LoVo (cell line): ENCODE data around the gene SBNO2.

Experiments used
- DNase-seq: peaks from one replicate; pipeline ENCODE4 v3.0.0-alpha.2; 2016; ENCODE audit warnings: low spot score

The SBNO2 gene

DNA sequence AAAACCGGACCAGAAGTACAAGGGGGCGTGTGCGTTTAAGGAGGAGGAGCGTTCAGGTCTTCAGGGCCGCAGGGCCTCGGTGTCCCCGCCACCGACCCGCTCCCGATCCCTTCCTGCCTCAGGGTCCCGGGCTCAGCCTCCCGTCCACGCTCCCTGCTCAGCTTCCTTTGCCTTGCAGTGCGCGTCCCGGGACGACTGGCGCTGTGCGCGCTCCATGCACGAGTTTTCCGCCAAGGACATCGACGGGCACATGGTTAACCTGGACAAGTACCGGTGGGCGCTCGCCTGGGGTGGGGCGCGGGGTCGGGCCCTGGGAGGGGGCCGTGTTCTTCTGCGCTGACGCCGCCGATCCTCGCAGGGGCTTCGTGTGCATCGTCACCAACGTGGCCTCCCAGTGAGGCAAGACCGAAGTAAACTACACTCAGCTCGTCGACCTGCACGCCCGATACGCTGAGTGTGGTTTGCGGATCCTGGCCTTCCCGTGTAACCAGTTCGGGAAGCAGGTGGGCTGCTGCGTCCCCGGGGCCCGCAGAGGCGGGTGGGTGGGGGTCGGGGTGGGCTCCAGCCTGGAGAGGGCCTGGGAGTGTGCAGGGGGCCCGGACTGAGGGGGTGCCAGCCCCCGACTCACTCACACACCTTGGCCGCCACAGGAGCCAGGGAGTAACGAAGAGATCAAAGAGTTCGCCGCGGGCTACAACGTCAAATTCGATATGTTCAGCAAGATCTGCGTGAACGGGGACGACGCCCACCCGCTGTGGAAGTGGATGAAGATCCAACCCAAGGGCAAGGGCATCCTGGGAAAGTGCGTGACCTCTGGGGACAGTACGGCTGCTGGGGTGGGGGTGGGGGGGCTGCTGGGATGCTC is 68.8 kb downstream of the SBNO2 start:
- peak; percentile 23 for DNase-seq

DNA sequence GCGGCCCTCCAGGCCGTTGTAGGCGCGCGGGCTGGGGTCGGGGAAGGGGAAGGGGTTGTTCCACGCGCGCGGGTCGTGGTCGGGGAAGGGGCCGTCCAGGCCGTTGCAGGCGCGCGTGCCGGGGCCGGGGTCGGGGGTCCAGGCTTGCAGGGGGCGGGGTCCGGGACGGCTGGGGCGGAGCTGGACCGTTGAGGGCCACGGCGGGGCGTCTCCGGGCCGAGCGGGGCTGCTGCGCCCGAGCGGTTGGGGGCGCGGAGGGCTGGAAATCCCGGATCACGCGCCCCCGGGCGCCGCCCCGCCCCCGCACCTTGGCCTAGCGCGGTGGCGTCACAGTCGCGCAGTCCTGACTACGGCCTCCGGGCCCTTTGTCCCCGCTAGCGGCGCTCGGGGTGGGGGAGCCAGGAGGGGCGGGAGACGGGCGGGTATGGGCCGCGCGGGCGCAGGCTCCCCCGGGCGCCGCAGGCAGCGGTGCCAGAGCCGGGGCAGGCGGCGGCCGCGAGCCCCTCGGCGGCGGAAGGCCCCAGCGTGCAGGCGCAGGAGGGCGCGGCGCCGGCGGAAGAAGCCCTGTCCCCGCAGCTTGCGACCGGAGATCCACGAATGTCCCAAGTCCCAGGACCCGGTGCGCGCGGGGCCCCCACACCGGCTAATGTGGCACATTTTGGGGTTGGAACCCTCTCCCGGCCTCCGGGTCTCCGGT is 69.6 kb downstream of the SBNO2 start:
- DNase-seq = peak; percentile 75

GRCh38 chr19:1103708-1104310 is 70.3 kb downstream of the SBNO2 start, which contains the start of gene GPX4:
TSS of gene GPX4 (plus strand) at chr19:1103994. CDS start at chr19:1104044, 50 bp downstream.
- peak; percentile 98 for DNase-seq

- no peak for DNase-seq
These were observed 70.8 kb downstream of the SBNO2 start for GRCh38 chr19:1103132-1103707.

DNA sequence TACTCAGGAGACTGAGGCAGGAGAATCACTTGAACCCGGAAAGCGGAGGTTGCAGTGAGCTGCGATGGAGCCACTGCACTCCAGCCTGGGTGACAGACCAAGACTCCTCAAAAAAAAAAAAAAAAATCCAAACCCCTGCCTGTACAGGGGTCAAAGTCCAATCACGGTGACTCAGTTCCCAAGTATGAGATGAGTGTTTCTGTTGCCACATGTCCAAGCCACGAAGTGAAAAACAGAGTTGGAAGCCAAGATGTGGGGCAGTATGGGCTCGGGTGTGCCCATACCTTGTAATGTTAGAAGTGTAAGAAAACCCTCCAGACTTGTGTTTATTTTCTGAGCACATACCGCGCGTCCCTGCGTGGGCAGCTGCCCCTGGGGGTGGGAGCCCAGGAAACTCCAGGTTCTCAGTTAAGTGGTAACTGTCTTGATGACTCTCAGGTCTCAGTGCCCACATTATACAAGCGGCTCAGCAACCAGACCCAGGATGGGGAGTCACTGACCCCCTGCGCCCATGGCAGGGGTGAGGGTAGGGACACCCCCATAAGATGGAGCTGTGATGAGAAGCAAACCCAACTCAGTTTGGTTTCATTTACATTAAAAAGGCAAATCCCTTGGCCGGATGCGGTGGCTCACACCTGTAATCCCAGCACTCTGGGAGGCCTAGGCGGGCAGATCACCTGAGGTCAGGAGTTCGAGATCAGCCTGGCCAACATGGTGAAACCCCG is 71.5 kb downstream of the SBNO2 start:
- peak; percentile 97 for DNase-seq

DNA sequence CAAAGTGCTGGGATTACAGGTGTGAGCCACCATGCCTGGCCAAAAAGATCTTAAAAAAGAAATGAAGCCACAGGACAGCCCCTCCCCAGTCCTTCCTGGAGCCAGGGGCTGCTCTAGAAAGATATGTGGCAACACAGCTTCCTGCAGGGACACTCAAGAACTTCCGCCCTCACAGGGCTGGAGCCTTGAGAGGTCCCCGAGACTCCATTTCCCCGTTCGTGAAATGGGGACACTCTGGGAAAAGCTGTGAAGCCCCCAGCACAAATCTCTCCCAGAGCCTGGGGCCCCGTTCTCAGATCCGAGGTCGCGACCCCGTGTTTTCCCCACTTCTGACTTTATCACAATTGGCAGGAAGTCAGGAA is 72.8 kb downstream of the SBNO2 start:
- DNase-seq = no peak

- DNase-seq = peak; percentile 36
These were observed 75.7 kb downstream of the SBNO2 start for GRCh38 chr19:1098177-1099051.

DNA sequence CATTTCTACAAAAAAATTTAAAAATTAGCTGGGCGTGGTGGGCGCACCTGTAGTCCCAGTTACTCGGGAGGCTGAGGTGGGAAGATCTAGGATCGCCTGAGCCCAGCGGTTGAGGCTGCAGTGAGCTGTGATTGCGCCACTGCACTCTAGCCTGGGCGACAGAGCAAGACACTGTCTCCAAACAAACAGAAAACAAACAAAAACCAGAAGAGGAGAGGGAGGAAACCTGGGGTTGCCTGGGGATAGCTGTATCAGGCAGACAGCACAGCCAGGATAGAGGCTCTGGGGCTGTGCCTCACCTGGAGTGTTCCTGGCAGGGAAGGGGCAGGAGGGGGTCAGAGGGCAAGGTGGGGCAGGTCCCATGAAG is 76.3 kb downstream of the SBNO2 start:
- DNase-seq = no peak

GRCh38 chr19:1094978-1095701 is 78.9 kb downstream of the SBNO2 start, which contains the start of gene POLR2E:
TSS of gene POLR2E (minus strand) at chr19:1095375. CDS start at chr19:1095315, 60 bp downstream.
- DNase-seq = peak; percentile 98

GRCh38 chr19:1094655-1094977 is 79.5 kb downstream of the SBNO2 start:
- DNase-seq = no peak

GRCh38 chr19:1093811-1094553 is 80.1 kb downstream of the SBNO2 start:
- no peak for DNase-seq

- no peak for DNase-seq
These were observed 80.7 kb downstream of the SBNO2 start for GRCh38 chr19:1093330-1093729.

DNA sequence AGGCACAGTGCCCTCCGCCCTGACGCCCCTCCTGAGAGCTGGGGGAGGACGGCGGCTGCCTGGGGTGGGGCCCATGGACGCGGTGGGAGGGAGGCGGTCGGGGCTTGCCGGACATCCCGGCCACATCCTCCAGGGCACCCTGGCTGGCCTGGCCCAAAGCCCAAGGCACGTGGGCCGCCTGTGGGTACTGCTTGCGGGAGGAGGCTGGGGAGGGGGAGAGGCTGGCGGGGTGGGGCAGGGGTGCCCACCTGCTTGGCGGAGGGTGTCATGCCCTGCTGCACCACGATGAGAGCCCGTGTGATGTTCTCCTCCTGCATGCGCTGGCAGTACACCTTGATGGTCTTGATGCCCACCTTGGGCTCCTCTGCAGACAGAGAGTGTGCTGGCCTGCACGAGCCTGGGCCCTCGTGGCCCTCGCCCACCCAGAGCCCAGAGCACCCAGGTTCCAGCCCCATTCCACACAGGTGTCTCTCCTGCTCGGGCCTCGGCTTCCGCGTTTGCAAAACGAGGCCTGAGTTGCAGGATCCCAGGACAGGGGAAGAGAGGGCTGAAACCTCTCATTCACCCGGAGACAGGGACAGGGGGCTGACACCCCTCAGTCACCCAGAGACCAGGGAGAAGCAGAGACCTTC is 82.4 kb downstream of the SBNO2 start:
- no peak for DNase-seq

DNA sequence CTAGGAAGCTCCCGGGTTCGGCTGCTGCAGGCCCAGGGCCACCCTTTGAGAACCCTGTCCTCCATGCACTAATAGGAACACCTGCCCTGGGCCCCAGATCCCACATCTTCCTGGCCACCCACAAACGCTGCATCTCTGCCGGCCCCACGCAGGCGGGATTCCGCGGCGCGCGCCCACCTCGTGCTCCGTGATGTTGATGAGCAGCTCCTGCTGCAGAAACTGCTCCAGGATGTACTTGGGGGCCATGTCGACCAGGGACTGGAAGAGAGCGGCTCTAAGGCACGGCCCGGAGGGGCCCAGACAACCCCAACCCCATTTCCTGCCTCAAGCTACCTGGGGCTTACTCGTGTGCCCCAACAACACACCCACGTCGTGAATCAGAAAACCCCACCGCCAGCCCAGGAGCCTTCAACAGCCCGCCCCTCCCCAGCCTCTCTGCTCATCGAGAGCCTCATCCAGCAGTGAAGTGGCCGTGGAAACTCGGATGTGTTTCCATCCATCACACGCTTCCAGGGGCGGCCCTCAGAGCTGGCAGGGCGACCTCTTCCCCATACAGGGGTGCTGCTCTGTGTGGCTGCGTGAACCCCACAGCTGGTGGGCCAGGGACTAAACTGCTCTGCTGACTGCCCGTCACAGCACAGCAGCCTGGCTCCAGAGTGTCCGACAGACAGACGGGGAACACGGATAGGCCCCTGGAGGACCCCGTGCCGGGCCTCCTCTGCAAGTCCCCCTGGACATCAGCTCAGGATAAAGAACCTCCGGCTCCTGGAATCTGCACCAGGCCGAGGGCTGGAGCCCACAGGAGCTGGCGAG is 83.1 kb downstream of the SBNO2 start:
- DNase-seq = no peak

- DNase-seq = no peak
These were observed 84.2 kb downstream of the SBNO2 start for GRCh38 chr19:1089891-1090290.

DNA sequence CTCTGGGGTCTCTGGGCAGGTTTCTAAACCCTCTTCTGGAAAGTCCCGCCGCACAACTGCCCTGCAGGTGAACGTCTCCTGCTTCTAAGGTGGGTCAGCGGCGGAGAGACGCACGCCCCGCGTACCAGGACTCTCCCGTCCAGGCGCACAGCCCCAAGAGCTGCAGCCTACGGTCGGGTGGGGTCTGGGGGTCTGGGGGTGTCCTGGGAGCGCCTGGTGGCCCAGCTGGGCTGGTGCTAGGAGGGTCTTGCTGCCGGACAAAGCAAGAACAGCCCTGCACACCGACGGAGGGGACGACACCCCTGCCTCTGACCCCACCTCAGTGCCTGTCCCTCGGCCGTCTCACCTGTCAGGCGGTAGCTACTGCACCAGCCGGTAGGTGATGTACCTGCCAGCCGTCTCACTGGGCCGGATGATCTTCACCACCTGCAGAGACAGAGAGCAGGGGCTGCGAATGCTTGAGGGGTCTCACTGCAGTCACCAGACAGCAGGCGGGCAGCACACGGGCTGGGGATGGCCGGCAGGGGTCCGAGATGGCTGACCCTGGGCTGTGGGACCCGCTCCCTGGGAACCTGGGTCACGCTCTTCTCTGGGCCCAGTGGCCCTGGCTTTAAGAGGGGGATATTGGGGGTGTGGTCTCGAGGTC is 84.8 kb downstream of the SBNO2 start:
- no peak for DNase-seq

GRCh38 chr19:1088416-1089010 is 85.6 kb downstream of the SBNO2 start:
- no peak for DNase-seq
